ENCODE data around the gene PDGFRB.

The PDGFRB gene

GRCh38 chr5:150175536-150175935 is 19.9 kb upstream of the PDGFRB start:
- Histone ChIP-seq H3K4me1 (ENCODE audit: control insufficient read depth in 5 of 5, insufficient read depth in 5 of 5, low read length in 5 of 5) (peaks cover 2 to 20% (median 14%) of the 10 kb centered on the region in 5 donors), H3K36me3 (ENCODE audit: control insufficient read depth in 5 of 5, insufficient read depth in 5 of 5, low read length in 5 of 5) (no peaks in the 10 kb centered on the region), H3K9ac (ENCODE audit: low read length in 5 of 5) (no peak overlapping the region), H3K27ac (ENCODE audit: low read depth, low read length) (no peak overlapping the region), H3K9me3 (ENCODE audit: control insufficient read depth in 5 of 5, low read length in 5 of 5) (no peaks in the 10 kb centered on the region), H3K4me3 (ENCODE audit: low read depth in 1 of 5, low read length in 5 of 5) (no peak overlapping the region), H3K27me3 (ENCODE audit: control insufficient read depth in 5 of 5, insufficient read depth in 4 of 5, low read length in 5 of 5) (peaks cover 0 to 6% (median 3%) of the 10 kb centered on the region in 5 donors)

GRCh38 chr5:150175076-150175475 is 19.4 kb upstream of the PDGFRB start:
- Histone ChIP-seq H3K27ac (ENCODE audit: low read depth, low read length) (no peak overlapping the region), H3K9me3 (ENCODE audit: control insufficient read depth in 5 of 5, low read length in 5 of 5) (no peaks in the 10 kb centered on the region), H3K4me1 (ENCODE audit: control insufficient read depth in 5 of 5, insufficient read depth in 5 of 5, low read length in 5 of 5) (peaks cover 2 to 15% (median 9%) of the 10 kb centered on the region in 5 donors), H3K9ac (ENCODE audit: low read length in 5 of 5) (no peak overlapping the region), H3K27me3 (ENCODE audit: control insufficient read depth in 5 of 5, insufficient read depth in 4 of 5, low read length in 5 of 5) (peaks cover 0 to 6% (median 3%) of the 10 kb centered on the region in 5 donors), H3K36me3 (ENCODE audit: control insufficient read depth in 5 of 5, insufficient read depth in 5 of 5, low read length in 5 of 5) (no peaks in the 10 kb centered on the region), H3K4me3 (ENCODE audit: low read depth in 1 of 5, low read length in 5 of 5) (no peak overlapping the region)

- Histone ChIP-seq H3K4me3 (ENCODE audit: low read depth in 1 of 5, low read length in 5 of 5) (no peak overlapping the region), H3K27ac (ENCODE audit: low read depth, low read length) (no peak overlapping the region), H3K4me1 (ENCODE audit: control insufficient read depth in 5 of 5, insufficient read depth in 5 of 5, low read length in 5 of 5) (peaks cover 0 to 7% (median 1%) of the 10 kb centered on the region in 5 donors), H3K9me3 (ENCODE audit: control insufficient read depth in 5 of 5, low read length in 5 of 5) (no peaks in the 10 kb centered on the region), H3K36me3 (ENCODE audit: control insufficient read depth in 5 of 5, insufficient read depth in 5 of 5, low read length in 5 of 5) (no peaks in the 10 kb centered on the region), H3K9ac (ENCODE audit: low read length in 5 of 5) (no peak overlapping the region), H3K27me3 (ENCODE audit: control insufficient read depth in 5 of 5, insufficient read depth in 4 of 5, low read length in 5 of 5) (peaks cover 0 to 6% (median 3%) of the 10 kb centered on the region in 5 donors)
Measured at GRCh38 chr5:150174285-150174684, 18.6 kb upstream of the PDGFRB start.

GRCh38 chr5:150173161-150173560 is 17.5 kb upstream of the PDGFRB start:
- Histone ChIP-seq H3K9ac (ENCODE audit: low read length in 5 of 5) (no peak overlapping the region), H3K4me1 (ENCODE audit: control insufficient read depth in 5 of 5, insufficient read depth in 5 of 5, low read length in 5 of 5) (peaks cover 0 to 13% (median 4%) of the 10 kb centered on the region in 5 donors), H3K4me3 (ENCODE audit: low read depth in 1 of 5, low read length in 5 of 5) (no peak overlapping the region), H3K9me3 (ENCODE audit: control insufficient read depth in 5 of 5, low read length in 5 of 5) (no peaks in the 10 kb centered on the region), H3K27me3 (ENCODE audit: control insufficient read depth in 5 of 5, insufficient read depth in 4 of 5, low read length in 5 of 5) (peaks cover 0 to 7% (median 3%) of the 10 kb centered on the region in 5 donors), H3K36me3 (ENCODE audit: control insufficient read depth in 5 of 5, insufficient read depth in 5 of 5, low read length in 5 of 5) (no peaks in the 10 kb centered on the region), H3K27ac (ENCODE audit: low read depth, low read length) (no peak overlapping the region)

- no peak overlapping the region for H3K4me3 ChIP-seq (ENCODE audit: low read depth in 1 of 5, low read length in 5 of 5)
- peaks cover 0 to 13% (median 8%) of the 10 kb centered on the region in 5 donors for H3K27me3 ChIP-seq (ENCODE audit: control insufficient read depth in 5 of 5, insufficient read depth in 4 of 5, low read length in 5 of 5)
- H3K9ac ChIP-seq (ENCODE audit: low read length in 5 of 5): no peak overlapping the region
- no peaks in the 10 kb centered on the region for H3K9me3 ChIP-seq (ENCODE audit: control insufficient read depth in 5 of 5, low read length in 5 of 5)
- no peaks in the 10 kb centered on the region for H3K36me3 ChIP-seq (ENCODE audit: control insufficient read depth in 5 of 5, insufficient read depth in 5 of 5, low read length in 5 of 5)
- no peak overlapping the region for H3K27ac ChIP-seq (ENCODE audit: low read depth, low read length)
- peaks cover 0 to 13% (median 4%) of the 10 kb centered on the region in 5 donors for H3K4me1 ChIP-seq (ENCODE audit: control insufficient read depth in 5 of 5, insufficient read depth in 5 of 5, low read length in 5 of 5)
Measured at GRCh38 chr5:150172556-150172955, 16.9 kb upstream of the PDGFRB start.

- peaks cover 0 to 12% (median 4%) of the 10 kb centered on the region in 5 donors for H3K4me1 ChIP-seq (ENCODE audit: control insufficient read depth in 5 of 5, insufficient read depth in 5 of 5, low read length in 5 of 5)
- no peak overlapping the region for H3K4me3 ChIP-seq (ENCODE audit: low read depth in 1 of 5, low read length in 5 of 5)
- no peak overlapping the region for H3K27ac ChIP-seq (ENCODE audit: low read depth, low read length)
- H3K36me3 ChIP-seq (ENCODE audit: control insufficient read depth in 5 of 5, insufficient read depth in 5 of 5, low read length in 5 of 5): no peaks in the 10 kb centered on the region
- no peak overlapping the region for H3K9ac ChIP-seq (ENCODE audit: low read length in 5 of 5)
- H3K27me3 ChIP-seq (ENCODE audit: control insufficient read depth in 5 of 5, insufficient read depth in 4 of 5, low read length in 5 of 5): peaks cover 0 to 16% (median 13%) of the 10 kb centered on the region in 5 donors
- H3K9me3 ChIP-seq (ENCODE audit: control insufficient read depth in 5 of 5, low read length in 5 of 5): no peaks in the 10 kb centered on the region
Measured at GRCh38 chr5:150172145-150172544, 16.5 kb upstream of the PDGFRB start.

GRCh38 chr5:150168864-150169263 is 13.2 kb upstream of the PDGFRB start:
- no peaks in the 10 kb centered on the region for H3K9me3 ChIP-seq (ENCODE audit: control insufficient read depth in 5 of 5, low read length in 5 of 5)
- H3K9ac ChIP-seq (ENCODE audit: low read length in 5 of 5): no peak overlapping the region
- peaks cover 0 to 18% (median 12%) of the 10 kb centered on the region in 5 donors for H3K27me3 ChIP-seq (ENCODE audit: control insufficient read depth in 5 of 5, insufficient read depth in 4 of 5, low read length in 5 of 5)
- no peak overlapping the region for H3K4me3 ChIP-seq (ENCODE audit: low read depth in 1 of 5, low read length in 5 of 5)
- peaks cover 11 to 30% (median 24%) of the 10 kb centered on the region in 5 donors for H3K4me1 ChIP-seq (ENCODE audit: control insufficient read depth in 5 of 5, insufficient read depth in 5 of 5, low read length in 5 of 5)
- no peaks in the 10 kb centered on the region for H3K36me3 ChIP-seq (ENCODE audit: control insufficient read depth in 5 of 5, insufficient read depth in 5 of 5, low read length in 5 of 5)
- no peak overlapping the region for H3K27ac ChIP-seq (ENCODE audit: low read depth, low read length)

- H3K27ac ChIP-seq (ENCODE audit: low read depth, low read length): no peak overlapping the region
- H3K4me1 ChIP-seq (ENCODE audit: control insufficient read depth in 5 of 5, insufficient read depth in 5 of 5, low read length in 5 of 5): peaks cover 11 to 36% (median 34%) of the 10 kb centered on the region in 5 donors
- H3K9ac ChIP-seq (ENCODE audit: low read length in 5 of 5): no peak overlapping the region
Measured at GRCh38 chr5:150167908-150168307, 12.3 kb upstream of the PDGFRB start.

GRCh38 chr5:150167512-150167850 is 11.8 kb upstream of the PDGFRB start:
- H3K9ac ChIP-seq (ENCODE audit: low read length in 5 of 5): no peak overlapping the region
- peaks cover 11 to 36% (median 35%) of the 10 kb centered on the region in 5 donors for H3K4me1 ChIP-seq (ENCODE audit: control insufficient read depth in 5 of 5, insufficient read depth in 5 of 5, low read length in 5 of 5)
- H3K9me3 ChIP-seq (ENCODE audit: control insufficient read depth in 5 of 5, low read length in 5 of 5): no peaks in the 10 kb centered on the region
- no peak overlapping the region for H3K27ac ChIP-seq (ENCODE audit: low read depth, low read length)
- H3K36me3 ChIP-seq (ENCODE audit: control insufficient read depth in 5 of 5, insufficient read depth in 5 of 5, low read length in 5 of 5): no peaks in the 10 kb centered on the region
- peaks cover 0 to 16% (median 10%) of the 10 kb centered on the region in 5 donors for H3K27me3 ChIP-seq (ENCODE audit: control insufficient read depth in 5 of 5, insufficient read depth in 4 of 5, low read length in 5 of 5)
- no peak overlapping the region for H3K4me3 ChIP-seq (ENCODE audit: low read depth in 1 of 5, low read length in 5 of 5)

More at GRCh38 chr5:150167908-150168307, 12.3 kb upstream of the PDGFRB start:
- Histone ChIP-seq H3K9me3 (ENCODE audit: control insufficient read depth in 5 of 5, low read length in 5 of 5) (no peaks in the 10 kb centered on the region), H3K27me3 (ENCODE audit: control insufficient read depth in 5 of 5, insufficient read depth in 4 of 5, low read length in 5 of 5) (peaks cover 0 to 16% (median 10%) of the 10 kb centered on the region in 5 donors), H3K4me3 (ENCODE audit: low read depth in 1 of 5, low read length in 5 of 5) (no peak overlapping the region), H3K36me3 (ENCODE audit: control insufficient read depth in 5 of 5, insufficient read depth in 5 of 5, low read length in 5 of 5) (no peaks in the 10 kb centered on the region)

GRCh38 chr5:150166650-150167511 is 11.2 kb upstream of the PDGFRB start, which contains the start of gene CDX1:
Gene CDX1, plus strand, starts transcription at chr5:150166778. Its CDS starts 99 bp downstream, at chr5:150166877.
- Histone ChIP-seq H3K27me3 (ENCODE audit: control insufficient read depth in 5 of 5, insufficient read depth in 4 of 5, low read length in 5 of 5) (peaks cover 0 to 16% (median 10%) of the 10 kb centered on the region in 5 donors), H3K4me1 (ENCODE audit: control insufficient read depth in 5 of 5, insufficient read depth in 5 of 5, low read length in 5 of 5) (peaks cover 11 to 41% (median 36%) of the 10 kb centered on the region in 5 donors), H3K36me3 (ENCODE audit: control insufficient read depth in 5 of 5, insufficient read depth in 5 of 5, low read length in 5 of 5) (no peaks in the 10 kb centered on the region), H3K4me3 (ENCODE audit: low read depth in 1 of 5, low read length in 5 of 5) (no peak within 1 kb of the TSS), H3K9me3 (ENCODE audit: control insufficient read depth in 5 of 5, low read length in 5 of 5) (no peaks in the 10 kb centered on the region), H3K27ac (ENCODE audit: low read depth, low read length) (no peak within 1 kb of the TSS), H3K9ac (ENCODE audit: low read length in 5 of 5) (no peak within 1 kb of the TSS)
